Measurements from ENCODE around the gene ADAM19.

The ADAM19 gene

GRCh38 chr5:157481666-157482065 is 93.9 kb downstream of the ADAM19 start:
- no peak for DNase-seq

DNA sequence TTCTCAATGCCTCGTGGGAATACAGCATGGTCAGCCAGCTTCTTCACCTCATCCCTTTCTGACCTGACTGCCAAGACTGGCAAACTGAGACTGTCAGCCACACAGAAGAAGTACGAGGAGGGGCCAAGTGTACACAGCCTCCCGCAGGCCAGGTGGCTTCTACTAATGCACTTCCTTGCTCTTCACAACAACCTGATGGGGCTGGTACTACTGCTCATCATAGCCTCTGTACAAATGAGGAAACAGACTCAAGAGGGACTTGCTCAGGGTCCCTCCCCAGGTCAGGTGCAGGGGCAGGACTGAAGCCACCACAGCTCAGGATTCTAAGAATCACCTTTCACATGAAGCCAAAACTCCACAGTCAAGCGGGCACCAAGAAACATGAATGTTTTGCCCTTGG is 94.3 kb downstream of the ADAM19 start:
- DNase-seq = no peak

- DNase-seq = no peak
Measured at GRCh38 chr5:157479612-157480510, 95.7 kb downstream of the ADAM19 start.

GRCh38 chr5:157479166-157479565 is 96.4 kb downstream of the ADAM19 start:
- DNase-seq = no peak

DNA sequence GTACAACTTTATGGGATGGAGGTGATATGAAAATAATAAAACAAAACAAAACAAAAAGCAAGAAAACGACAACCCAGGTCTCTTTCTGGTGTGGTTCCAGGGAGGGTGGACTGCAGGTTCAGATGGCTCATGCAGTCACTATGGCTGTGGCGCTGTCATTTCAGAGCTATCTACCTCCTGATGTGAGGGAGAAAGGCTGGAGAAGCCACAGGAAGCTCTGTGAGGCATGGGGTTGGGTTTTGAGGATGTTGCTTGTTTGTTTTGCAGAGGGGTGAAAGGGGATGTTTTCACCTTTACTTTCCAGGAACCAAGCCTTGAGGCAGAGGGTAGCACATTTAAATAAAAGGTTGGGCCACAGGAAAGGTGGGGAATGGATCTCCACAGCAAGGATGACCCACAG is 96.8 kb downstream of the ADAM19 start:
- no peak for DNase-seq

DNA sequence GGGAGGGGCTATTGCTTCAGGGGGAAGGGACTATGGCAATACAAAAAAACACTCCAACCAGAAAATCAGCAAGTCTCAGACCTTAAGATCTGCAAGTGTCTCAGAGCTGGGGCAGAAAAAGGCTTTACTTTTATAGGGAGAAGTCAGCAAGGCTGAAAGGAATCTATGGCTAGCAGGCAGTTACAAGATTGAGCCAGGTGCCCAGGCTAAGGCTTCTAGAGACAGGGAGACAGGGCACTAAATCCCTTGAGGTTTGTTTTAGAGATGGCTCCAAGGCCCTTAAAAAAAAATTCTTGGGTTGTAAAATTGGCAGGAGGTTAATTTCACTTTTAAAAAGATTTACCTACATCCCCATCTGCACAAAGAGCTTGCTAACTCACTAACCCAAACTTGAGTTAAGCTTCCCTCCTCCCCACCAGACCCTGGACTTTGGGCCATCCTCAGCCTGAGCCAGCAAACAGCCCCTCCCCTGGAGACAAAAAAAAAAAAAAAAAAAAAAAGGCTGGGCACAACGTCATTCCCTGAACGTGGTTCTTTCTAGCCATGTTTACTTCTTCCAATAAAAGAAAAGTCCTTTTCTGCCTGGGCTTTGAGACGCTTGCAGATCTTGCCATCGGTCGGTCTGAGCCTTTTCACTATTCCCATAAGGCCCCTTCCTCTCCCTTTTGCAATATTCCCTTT is 97.6 kb downstream of the ADAM19 start:
- no peak for DNase-seq

DNA sequence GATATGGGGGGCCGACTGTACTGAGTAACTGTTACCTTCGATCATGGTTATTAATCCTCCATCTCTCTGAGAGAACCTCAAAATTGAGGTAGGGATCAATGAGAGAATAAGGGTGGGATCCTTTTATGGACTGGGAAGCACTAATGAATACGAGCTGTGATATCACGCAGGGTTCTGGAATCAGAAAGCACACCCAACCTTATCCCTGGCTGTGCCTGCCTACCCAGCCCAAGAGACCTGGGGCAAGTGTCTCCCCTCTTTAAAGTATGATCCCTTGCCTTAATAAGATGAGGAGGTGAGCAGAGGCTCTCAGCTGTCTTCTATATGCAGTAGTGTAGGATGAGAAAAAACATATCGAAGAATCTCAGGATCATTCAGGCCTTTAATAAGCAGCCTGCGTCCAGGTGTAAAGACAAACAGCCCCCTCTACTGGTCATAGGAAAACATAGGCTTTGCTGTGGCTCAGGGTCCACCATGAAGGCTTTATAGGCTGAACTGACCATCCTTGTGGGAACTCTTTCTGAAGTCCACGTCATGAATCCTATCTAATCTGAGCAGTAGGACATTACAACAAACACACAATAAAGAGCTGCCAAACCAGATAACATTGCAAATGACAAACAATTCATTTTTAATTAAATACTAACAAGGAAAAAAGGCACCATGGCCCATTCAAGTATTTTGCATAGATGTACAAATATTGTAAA is 98.7 kb downstream of the ADAM19 start:
- DNase-seq = peak; percentile 52

DNA sequence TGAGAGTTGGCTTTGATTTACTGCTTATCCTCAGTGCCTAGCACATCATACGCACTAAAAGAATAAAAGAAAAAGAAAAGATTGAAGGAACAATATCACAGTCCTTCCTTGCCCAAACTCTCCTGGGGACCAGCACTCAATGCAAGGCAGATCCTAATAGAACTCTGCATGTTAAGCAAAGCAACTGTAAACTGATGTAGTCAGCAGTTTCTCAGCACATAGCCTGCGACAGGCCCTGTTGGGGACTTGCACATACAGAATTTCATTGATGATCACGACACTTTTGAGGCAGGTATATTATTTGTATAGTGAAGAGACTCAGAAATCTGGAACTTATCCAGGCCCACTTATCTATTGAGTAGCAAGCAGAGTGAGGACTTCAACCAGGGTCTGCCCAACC is 100.1 kb downstream of the ADAM19 start:
- no peak for DNase-seq

- no peak for DNase-seq
Measured at GRCh38 chr5:157473383-157474320, 101.9 kb downstream of the ADAM19 start.

DNA sequence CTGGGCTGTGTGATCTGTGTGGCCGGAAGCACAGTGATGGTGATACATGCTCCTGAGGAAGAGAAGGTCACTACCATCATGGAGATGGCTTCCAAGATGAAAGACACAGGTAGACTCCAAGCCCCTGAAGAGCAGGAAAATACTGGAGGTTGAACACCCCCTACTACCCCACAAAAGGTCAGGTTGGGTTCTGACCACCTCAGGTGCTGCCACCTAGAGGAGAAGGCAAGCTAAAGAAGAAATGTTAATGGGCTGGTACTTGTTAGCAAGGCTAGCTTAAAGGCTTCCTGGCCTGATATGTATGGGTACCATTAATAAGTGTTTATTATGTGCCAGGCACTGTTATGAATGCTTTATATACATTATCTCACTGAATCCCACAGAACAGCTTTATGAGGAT is 103.9 kb downstream of the ADAM19 start:
- no peak for DNase-seq

DNA sequence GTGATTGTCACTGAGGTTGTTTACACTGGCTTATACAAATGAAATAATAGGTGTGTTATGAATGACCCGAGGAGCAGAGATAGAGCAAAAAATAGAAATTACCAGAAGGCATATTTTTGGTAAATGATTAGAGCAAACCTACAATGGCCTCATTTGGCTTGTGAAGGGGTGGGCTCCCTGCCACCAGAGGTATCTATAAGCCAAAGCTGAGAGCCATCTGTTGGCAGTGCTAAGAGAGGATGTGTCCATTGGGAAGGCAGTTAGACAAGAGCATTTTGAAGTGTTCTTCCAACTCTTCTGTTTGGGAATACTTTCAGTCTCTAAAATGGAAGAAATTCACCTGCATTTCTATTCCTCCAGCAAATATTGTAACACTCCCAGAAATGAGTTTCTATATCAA is 104.9 kb downstream of the ADAM19 start:
- DNase-seq = no peak

GRCh38 chr5:157469687-157470086 is 105.9 kb downstream of the ADAM19 start:
- no peak for DNase-seq

GRCh38 chr5:157469073-157469472 is 106.5 kb downstream of the ADAM19 start:
- no peak for DNase-seq

GRCh38 chr5:157468293-157468965 is 107.1 kb downstream of the ADAM19 start:
- no peak for DNase-seq

DNA sequence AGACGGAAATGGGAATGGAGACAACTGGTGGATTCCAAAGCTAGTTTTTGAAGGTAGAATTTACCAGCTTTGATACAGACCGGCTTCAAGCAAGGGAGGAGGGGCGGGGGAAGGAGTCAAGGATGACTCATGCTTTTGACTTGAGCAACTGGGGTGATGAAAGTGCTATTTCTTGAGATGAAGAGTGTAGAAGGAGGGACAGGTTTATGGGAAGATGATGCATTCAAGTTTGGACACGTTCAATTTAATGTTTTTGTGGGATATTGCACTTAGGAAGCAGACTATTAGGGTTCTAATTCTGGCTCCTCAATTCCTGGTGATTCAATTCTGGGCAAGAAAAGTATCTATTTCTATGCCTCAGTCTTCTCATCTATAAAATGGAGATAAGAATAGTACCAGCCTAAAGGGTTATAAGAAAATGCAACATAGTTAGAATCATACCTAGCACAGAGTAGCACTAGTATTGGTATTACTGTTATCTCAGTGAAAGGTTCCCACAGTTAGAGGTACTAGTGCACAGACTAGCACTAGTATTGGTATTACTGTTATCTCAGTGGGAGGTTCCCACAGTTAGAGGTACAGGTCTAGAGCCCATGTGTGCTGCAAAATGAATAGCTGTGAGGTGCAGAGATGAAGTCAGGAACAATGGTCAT is 110.9 kb downstream of the ADAM19 start:
- no peak for DNase-seq

- no peak for DNase-seq
Measured at GRCh38 chr5:157463621-157464518, 111.7 kb downstream of the ADAM19 start.

- DNase-seq = no peak
Measured at GRCh38 chr5:157463081-157463480, 112.5 kb downstream of the ADAM19 start.

- no peak for DNase-seq
Measured at GRCh38 chr5:157460921-157461792, 114.4 kb downstream of the ADAM19 start.

Data from NCI-H526 treated with DMSO at 0.1 percent for 48 hours (cell line).